SK-N-SH (cell line): ENCODE results near the gene RAET1E.

Source experiments
- CHD2 ChIP-seq: fragments of 150-350 bp; IDR thresholded peaks from 2 replicates; pipeline ENCODE4 v1.6.1; 2018; ENCODE audit warnings: low read length; ENCODE audit not compliant: partially characterized antibody
- CTCF ChIP-seq: fragments of 200-600 bp; sonication (generic); IDR thresholded peaks from 2 replicates; pipeline ENCODE4 v1.6.1; 2017; ENCODE audit warnings: antibody characterized with exemption, mild to moderate bottlenecking, moderate library complexity
- EP300 ChIP-seq, 2 experiments: IDR thresholded peaks; 2 replicates each; pipeline versions ENCODE4 v1.4.0 to v1.6.1; 2012; ENCODE audit warnings: borderline replicate concordance in 1 of 2, low read depth in 1 of 2, low read length in 1 of 2
- FOXM1 ChIP-seq: IDR thresholded peaks from 2 replicates; pipeline ENCODE4 v1.4.0; 2012; ENCODE audit warnings: low read depth, mild to moderate bottlenecking
- GATA2 ChIP-seq: sonication (generic); formaldehyde crosslinking; IDR thresholded peaks from 2 replicates; pipeline ENCODE4 v1.5.0; 2020; ENCODE audit warnings: mild to moderate bottlenecking, missing genetic modification reagents
- MAX ChIP-seq: IDR thresholded peaks from 2 replicates; pipeline ENCODE4 v1.4.0; 2012; ENCODE audit warnings: low read depth
- NFIC ChIP-seq: IDR thresholded peaks from 2 replicates; pipeline ENCODE4 v1.4.0; 2012; ENCODE audit warnings: borderline replicate concordance
- PBX3 ChIP-seq: IDR thresholded peaks from 2 replicates; pipeline ENCODE4; 2012
- POLR2AphosphoS5 ChIP-seq: IDR thresholded peaks from 2 replicates; pipeline ENCODE4 v1.6.1; 2012; ENCODE audit warnings: low read depth, low read length
- RAD21 ChIP-seq: IDR thresholded peaks from 2 replicates; pipeline ENCODE4 v1.6.1; 2012; ENCODE audit warnings: mild to moderate bottlenecking, low read length
- REST ChIP-seq: IDR thresholded peaks from 2 replicates; pipeline ENCODE4 v1.6.1; 2012; ENCODE audit warnings: mild to moderate bottlenecking, low read depth, low read length, moderate library complexity
- TAF1 ChIP-seq: IDR thresholded peaks from 2 replicates; pipeline ENCODE4 v1.6.1; 2012; ENCODE audit warnings: low read depth, mild to moderate bottlenecking, low read length, moderate library complexity, borderline replicate concordance
- YY1 ChIP-seq: IDR thresholded peaks from 2 replicates; pipeline ENCODE4 v1.4.0; 2012; ENCODE audit warnings: low read depth, mild to moderate bottlenecking

GRCh38 chr6:149900620-149901443, 2.9 kb upstream of the RAET1E start:
- TF ChIP-seq NFIC (no peak), CTCF (no peak), YY1 (no peak), MAX (no peak), TAF1 (no peak), FOXM1 (no peak), RAD21 (no peak), PBX3 (no peak), GATA2 (no peak), EP300 (IDR thresholded peaks at IDR 0.05; ENCODE audit: borderline replicate concordance in 1 of 2, low read depth in 1 of 2, low read length in 1 of 2) (no peak), POLR2AphosphoS5 (no peak), REST (no peak), CHD2 (no peak)
